Lung (tissue), 12 donors: Measurements from ENCODE around the gene VPS37B. TPM values are rescaled to one million over a fixed set of nuclear protein-coding genes. Genes with fewer than 3 reads are reported as not detected.

Source experiments
- ATAC-seq: fragments of 200-7000 bp; cut with Tn5 transposase; one replicate; pipeline ENCODE4 v1.9.1; 2020; ENCODE audit warnings: moderate number of reproducible peaks; ENCODE audit not compliant: insufficient read depth, low FRiP score
- DNase-seq, 3 donors: peaks; one replicate each; pipeline ENCODE4 v3.0.0-alpha.2; 2013 to 2017
- H3K27ac ChIP-seq, 2 donors: one replicate each; pipeline ENCODE4 v1.5.1; 2013; ENCODE audit warnings: mild to moderate bottlenecking in 2 of 2, moderate library complexity in 2 of 2, control low read depth in 1 of 2, inconsistent platforms in 1 of 2, low read depth in 1 of 2, low read length in 1 of 2
- H3K27me3 ChIP-seq, 3 donors: one replicate each; pipeline ENCODE4 v1.5.1; 2013; ENCODE audit warnings: low read length in 2 of 3; ENCODE audit not compliant: control insufficient read depth in 3 of 3, insufficient read depth in 3 of 3
- H3K36me3 ChIP-seq, 4 donors: one replicate each; pipeline ENCODE4 v1.5.1; 2013; ENCODE audit warnings: low read length in 4 of 4, mild to moderate bottlenecking in 1 of 4, moderate library complexity in 1 of 4; ENCODE audit not compliant: control insufficient read depth in 4 of 4, insufficient read depth in 4 of 4
- H3K4me1 ChIP-seq, 5 donors: one replicate each; pipeline ENCODE4 v1.5.1; 2013; ENCODE audit warnings: low read length in 5 of 5, mild to moderate bottlenecking in 2 of 5, moderate library complexity in 1 of 5; ENCODE audit not compliant: control insufficient read depth in 5 of 5, insufficient read depth in 5 of 5
- H3K4me3 ChIP-seq: one replicate; pipeline ENCODE4 v1.5.1; 2013; ENCODE audit warnings: mild to moderate bottlenecking, control low read depth, moderate library complexity
- H3K9ac ChIP-seq, 2 donors: one replicate each; pipeline ENCODE4 v1.5.1; 2013; ENCODE audit warnings: low read length in 2 of 2, control low read depth in 1 of 2; ENCODE audit not compliant: insufficient read depth in 1 of 2
- H3K9me3 ChIP-seq, 4 donors: one replicate each; pipeline ENCODE4 v1.5.1; 2013; ENCODE audit warnings: low read length in 3 of 4, mild to moderate bottlenecking in 1 of 4, moderate library complexity in 1 of 4; ENCODE audit not compliant: control insufficient read depth in 4 of 4, insufficient read depth in 3 of 4
- CTCF ChIP-seq: IDR thresholded peaks from 2 replicates; pipeline ENCODE4 v1.5.1; 2012; ENCODE audit warnings: mild to moderate bottlenecking; ENCODE audit errors: control extremely low read depth, extremely low read depth
- WGBS, 2 donors: extraction: QIAGEN DNeasy Blood & Tissue Kit; methylation state at CpG; one replicate each; pipeline ENCODE4 v1.1.7; 2013; 5-methylcytosine and 5-hydroxymethylcytosine counted together
- polyA plus RNA-seq, 2 donors: library from polyadenylated mRNA; stranded (reverse); fragments of 200-250 nt; gene quantifications; one replicate each; pipeline ENCODE4 v1.2.1, GENCODE V29; 2013
- total RNA-seq, 2 donors: library from RNA; depleted of rRNA in 1 of 2; stranded (reverse); fragments of >200 nt in 1 of 2; gene quantifications; one replicate each; pipeline ENCODE4 v1.2.1, GENCODE V29; 2014 to 2021
- donor health status: control.
- donor health status: control.
- donor health status: Bipolar disorder and iron deficiency.
- donor health status: healthy.
- donor health status: DM: yes; HTN: yes; CAD: no.

The VPS37B gene
- total and polyA plus RNA-seq, 4 donors, result 31.0 to 44.1 (median 42.3) TPM

GRCh38 chr12:122852336-122853275 is 43.3 kb downstream of the VPS37B start:
- Histone ChIP-seq H3K4me1 (peaks cover 0 to 18% (median 3%) of the 10 kb centered on the region in 5 donors), H3K27ac (peak overlapping the region; percentile 16 to 80), H3K27me3 (no peaks in the 10 kb centered on the region), H3K9me3 (no peaks in the 10 kb centered on the region), H3K9ac (no peak overlapping the region), H3K4me3 (no peak overlapping the region), H3K36me3 (peaks cover 0 to 30% (median 0%) of the 10 kb centered on the region in 4 donors)
- ATAC-seq (no peak), DNase-seq (no peak)
- WGBS, 2 donors, result 62 to 81% methylated on average over 18 of the region's 18 CpGs
- TF ChIP-seq CTCF, result no peak

- Histone ChIP-seq H3K36me3 (peaks cover 0 to 26% (median 0%) of the 10 kb centered on the region in 4 donors), H3K9ac (no peak overlapping the region), H3K27ac (peak overlapping the region; percentile 16 to 80), H3K9me3 (no peaks in the 10 kb centered on the region), H3K4me1 (peaks cover 0 to 18% (median 3%) of the 10 kb centered on the region in 5 donors), H3K27me3 (no peaks in the 10 kb centered on the region), H3K4me3 (no peak overlapping the region)
- ATAC-seq (peak; percentile 50), DNase-seq (no peak)
- WGBS, 2 donors, result 64 to 79% methylated on average over 5 of the region's 5 CpGs
- TF ChIP-seq CTCF, result no peak
These were observed 44.1 kb downstream of the VPS37B start for GRCh38 chr12:122851820-122852219.

- Histone ChIP-seq H3K9ac (no peak overlapping the region), H3K9me3 (no peaks in the 10 kb centered on the region), H3K36me3 (peaks cover 0 to 19% (median 0%) of the 10 kb centered on the region in 4 donors), H3K4me1 (peaks cover 0 to 18% (median 3%) of the 10 kb centered on the region in 5 donors), H3K27me3 (no peaks in the 10 kb centered on the region), H3K4me3 (no peak overlapping the region), H3K27ac (peak overlapping the region in 1 of 2 donors; percentile 20)
- TF ChIP-seq CTCF, result no peak
- ATAC-seq, result no peak
- DNase-seq, result no peak
- 89 to 92% methylated on average over 24 to 27 of the region's 27 CpGs for WGBS, 2 donors
These were observed 45.1 kb downstream of the VPS37B start for GRCh38 chr12:122850695-122851350.
